GM19395 (cell line): ENCODE measurements around the gene PDE6G.

Source experiments
- ATAC-seq: cut with Tn5 transposase; IDR thresholded peaks from one replicate; pipeline ENCODE4 v1.9.1; 2021; ENCODE audit warnings: mild to moderate bottlenecking, moderate library complexity; ENCODE audit not compliant: unreplicated experiment

The PDE6G gene

GRCh38 chr17:81656118-81656743 is at the start of gene PDE6G:
PDE6G (minus strand) TSS chr17:81656542; CDS start chr17:81653305, 3,237 bp downstream.
- no peak for ATAC-seq

GRCh38 chr17:81705518-81706231 is 49.3 kb upstream of the PDE6G start:
- no peak for ATAC-seq

GRCh38 chr17:81703747-81704654 is 47.7 kb upstream of the PDE6G start:
- ATAC-seq: peak; percentile 5

GRCh38 chr17:81702934-81703746 is 46.8 kb upstream of the PDE6G start, which contains the start of gene MRPL12:
MRPL12 (plus strand) TSS chr17:81703367; CDS start chr17:81703502, 135 bp downstream.
- peak; percentile 80 for ATAC-seq

GRCh38 chr17:81701288-81702071 is 45.1 kb upstream of the PDE6G start:
- no peak for ATAC-seq

- ATAC-seq: no peak
Measured at GRCh38 chr17:81700353-81701287, 44.3 kb upstream of the PDE6G start.

- ATAC-seq: no peak
Measured at GRCh38 chr17:81697261-81698044, 41.1 kb upstream of the PDE6G start.

GRCh38 chr17:81696218-81696941 is 40.0 kb upstream of the PDE6G start:
- ATAC-seq: no peak

- no peak for ATAC-seq
Measured at GRCh38 chr17:81695801-81696200, 39.5 kb upstream of the PDE6G start.

- no peak for ATAC-seq
Measured at GRCh38 chr17:81695211-81695610, 38.9 kb upstream of the PDE6G start.

GRCh38 chr17:81694810-81695209 is 38.5 kb upstream of the PDE6G start:
- no peak for ATAC-seq

GRCh38 chr17:81693509-81694210 is 37.3 kb upstream of the PDE6G start:
- no peak for ATAC-seq

- ATAC-seq: no peak
Measured at GRCh38 chr17:81691608-81692007, 35.3 kb upstream of the PDE6G start.

- no peak for ATAC-seq
Measured at GRCh38 chr17:81691196-81691595, 34.9 kb upstream of the PDE6G start.

- no peak for ATAC-seq
Measured at GRCh38 chr17:81690549-81690948, 34.2 kb upstream of the PDE6G start.

- no peak for ATAC-seq
Measured at GRCh38 chr17:81690066-81690465, 33.7 kb upstream of the PDE6G start.

- ATAC-seq: no peak
Measured at GRCh38 chr17:81688616-81689015, 32.3 kb upstream of the PDE6G start.
